ENCODE measurements around the gene GRIA1.

Gene GRIA1

DNA sequence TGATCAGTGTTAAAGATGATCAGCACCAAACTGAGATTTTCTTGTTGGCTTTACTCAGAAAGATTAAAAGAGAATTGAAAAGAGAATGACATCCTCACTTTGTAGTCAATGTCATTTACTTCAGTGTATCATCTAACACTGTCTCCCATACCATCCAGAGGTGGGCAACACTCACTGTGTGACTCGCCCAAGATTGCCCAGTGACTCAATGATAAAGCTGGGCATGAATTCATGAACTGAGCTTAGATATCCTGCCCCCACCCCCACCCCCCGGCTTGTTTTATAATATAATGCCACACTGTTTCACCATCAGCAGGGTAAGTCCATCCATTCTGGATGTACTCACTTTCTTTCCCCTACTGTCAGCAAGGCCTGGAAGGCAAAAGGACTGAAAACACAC lies 306.1 kb downstream of the GRIA1 start:
- DNase-seq (ENCODE audit: low read depth in 2 of 2), result no peak
- TF ChIP-seq, protein P1, sequence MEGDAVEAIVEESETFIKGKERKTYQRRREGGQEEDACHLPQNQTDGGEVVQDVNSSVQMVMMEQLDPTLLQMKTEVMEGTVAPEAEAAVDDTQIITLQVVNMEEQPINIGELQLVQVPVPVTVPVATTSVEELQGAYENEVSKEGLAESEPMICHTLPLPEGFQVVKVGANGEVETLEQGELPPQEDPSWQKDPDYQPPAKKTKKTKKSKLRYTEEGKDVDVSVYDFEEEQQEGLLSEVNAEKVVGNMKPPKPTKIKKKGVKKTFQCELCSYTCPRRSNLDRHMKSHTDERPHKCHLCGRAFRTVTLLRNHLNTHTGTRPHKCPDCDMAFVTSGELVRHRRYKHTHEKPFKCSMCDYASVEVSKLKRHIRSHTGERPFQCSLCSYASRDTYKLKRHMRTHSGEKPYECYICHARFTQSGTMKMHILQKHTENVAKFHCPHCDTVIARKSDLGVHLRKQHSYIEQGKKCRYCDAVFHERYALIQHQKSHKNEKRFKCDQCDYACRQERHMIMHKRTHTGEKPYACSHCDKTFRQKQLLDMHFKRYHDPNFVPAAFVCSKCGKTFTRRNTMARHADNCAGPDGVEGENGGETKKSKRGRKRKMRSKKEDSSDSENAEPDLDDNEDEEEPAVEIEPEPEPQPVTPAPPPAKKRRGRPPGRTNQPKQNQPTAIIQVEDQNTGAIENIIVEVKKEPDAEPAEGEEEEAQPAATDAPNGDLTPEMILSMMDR (IDR thresholded peaks at IDR 0.05; ENCODE audit: low read depth, low read length), result no peak
- H3K4me3 ChIP-seq (replicated peaks in 1 of 2; ENCODE audit: low read depth in 2 of 2, low read length in 2 of 2), result no peak overlapping the region

GRCh38 chr5:153797484-153797883 lies 307.0 kb downstream of the GRIA1 start:
- TF ChIP-seq, protein P1 (IDR thresholded peaks at IDR 0.05; ENCODE audit: low read depth, low read length), result no peak
- DNase-seq (ENCODE audit: low read depth in 2 of 2), result no peak
- no peak overlapping the region for H3K4me3 ChIP-seq (replicated peaks in 1 of 2; ENCODE audit: low read depth in 2 of 2, low read length in 2 of 2)

DNA sequence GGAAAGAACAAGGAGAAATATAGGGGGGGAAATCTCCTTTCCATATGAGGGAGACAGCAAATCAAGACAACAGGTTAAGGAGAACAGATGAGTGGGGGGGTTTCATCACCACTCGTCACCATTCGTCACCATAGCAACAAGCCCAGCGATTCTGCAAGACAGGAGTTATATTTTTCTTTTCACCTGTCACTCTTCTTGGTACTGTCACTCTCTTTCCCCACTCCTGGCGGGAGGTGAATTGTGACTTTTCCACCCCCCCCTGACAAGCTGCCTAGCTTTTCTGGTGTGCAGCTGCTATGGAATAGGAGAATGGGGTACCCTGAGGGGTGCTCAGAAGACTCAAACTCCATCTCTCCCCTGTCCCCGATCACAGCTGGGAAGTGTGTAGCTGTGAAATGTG lies 308.4 kb downstream of the GRIA1 start:
- DNase-seq (ENCODE audit: low read depth in 2 of 2), result no peak
- TF ChIP-seq, protein P1 (IDR thresholded peaks at IDR 0.05; ENCODE audit: low read depth, low read length), result no peak
- no peak overlapping the region for H3K4me3 ChIP-seq (replicated peaks in 1 of 2; ENCODE audit: low read depth in 2 of 2, low read length in 2 of 2)

DNA sequence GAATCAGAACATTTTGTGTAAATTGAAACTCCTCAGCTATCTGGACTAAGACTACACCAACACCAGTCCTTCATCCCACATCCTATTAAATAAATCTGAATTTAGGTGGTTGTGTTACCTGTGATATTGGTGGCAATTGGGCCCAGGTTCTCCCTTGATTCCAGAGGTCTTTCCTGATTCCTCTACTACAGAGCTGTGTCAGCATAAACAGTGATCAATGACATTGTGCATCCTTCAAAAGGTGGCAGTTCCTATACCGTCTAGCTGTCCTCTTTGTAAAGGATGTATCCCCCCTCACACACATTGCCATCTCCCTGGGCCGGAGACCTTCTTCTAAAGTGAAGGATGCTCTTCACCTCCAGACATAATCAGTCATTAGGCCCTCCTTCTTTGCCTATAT lies 309.0 kb downstream of the GRIA1 start:
- TF ChIP-seq, protein P1 (IDR thresholded peaks at IDR 0.05; ENCODE audit: low read depth, low read length), result no peak
- DNase-seq (ENCODE audit: low read depth in 2 of 2), result no peak
- H3K4me3 ChIP-seq (replicated peaks in 1 of 2; ENCODE audit: low read depth in 2 of 2, low read length in 2 of 2), result no peak overlapping the region

DNA sequence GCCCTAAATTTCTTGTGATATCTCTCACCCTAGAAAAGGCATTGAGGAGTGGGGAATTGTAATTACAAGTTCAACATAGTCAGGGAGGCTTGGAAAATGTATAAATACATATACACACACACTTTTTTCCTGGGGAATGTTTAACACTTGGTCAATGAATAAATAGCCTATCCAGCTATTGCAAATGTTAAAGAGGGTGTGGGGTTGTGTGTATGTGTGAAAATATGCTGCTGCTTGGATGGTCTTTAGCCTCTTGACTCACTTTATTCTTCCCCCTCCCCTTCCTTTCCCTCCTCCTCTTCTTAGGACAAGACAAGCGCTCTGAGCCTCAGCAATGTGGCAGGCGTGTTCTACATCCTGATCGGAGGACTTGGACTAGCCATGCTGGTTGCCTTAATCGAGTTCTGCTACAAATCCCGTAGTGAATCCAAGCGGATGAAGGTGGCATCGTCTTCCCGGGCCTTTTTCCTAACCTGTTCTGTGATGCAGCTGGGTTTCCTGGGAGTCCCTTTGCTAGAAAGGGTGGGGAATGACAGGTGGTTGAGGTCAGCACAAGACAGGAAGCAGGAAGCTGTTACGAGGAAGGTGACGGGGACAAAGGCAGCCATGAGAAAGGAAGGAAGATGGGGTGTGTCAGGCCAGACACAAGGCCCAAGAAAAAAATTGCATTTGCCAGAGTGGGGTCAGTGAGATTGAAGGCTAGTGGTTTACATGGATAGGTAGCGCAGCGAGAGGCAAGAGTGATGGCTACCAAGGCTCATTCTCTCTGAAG lies 311.8 kb downstream of the GRIA1 start:
- no peak for DNase-seq (ENCODE audit: low read depth in 2 of 2)
- H3K4me3 ChIP-seq (replicated peaks in 1 of 2; ENCODE audit: low read depth in 2 of 2, low read length in 2 of 2), result no peak overlapping the region
- TF ChIP-seq, protein P1 (IDR thresholded peaks at IDR 0.05; ENCODE audit: low read depth, low read length), result no peak

DNA sequence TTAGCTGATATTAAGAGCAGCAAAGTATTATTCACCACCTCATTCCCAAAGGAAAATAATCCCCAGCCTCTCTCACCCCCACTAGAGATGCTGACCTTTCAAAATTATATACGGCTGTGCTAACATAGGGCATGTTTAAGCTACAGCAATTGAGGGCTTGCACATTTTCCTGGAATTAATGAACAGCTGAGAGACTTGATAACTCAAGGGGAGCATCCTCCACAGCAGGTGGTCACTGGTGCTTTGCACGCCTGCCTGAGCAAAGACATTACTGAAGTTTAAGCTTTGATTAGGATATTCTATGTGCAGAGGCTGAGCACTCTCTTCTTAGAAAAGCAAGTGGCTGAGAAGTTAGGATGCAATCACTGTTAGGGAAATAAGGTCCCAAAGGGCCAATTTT lies 317.3 kb downstream of the GRIA1 start:
- no peak overlapping the region for H3K4me3 ChIP-seq (replicated peaks in 1 of 2; ENCODE audit: low read depth in 2 of 2, low read length in 2 of 2)
- TF ChIP-seq, protein P1 (IDR thresholded peaks at IDR 0.05; ENCODE audit: low read depth, low read length), result no peak
- DNase-seq (ENCODE audit: low read depth in 2 of 2), result no peak

DNA sequence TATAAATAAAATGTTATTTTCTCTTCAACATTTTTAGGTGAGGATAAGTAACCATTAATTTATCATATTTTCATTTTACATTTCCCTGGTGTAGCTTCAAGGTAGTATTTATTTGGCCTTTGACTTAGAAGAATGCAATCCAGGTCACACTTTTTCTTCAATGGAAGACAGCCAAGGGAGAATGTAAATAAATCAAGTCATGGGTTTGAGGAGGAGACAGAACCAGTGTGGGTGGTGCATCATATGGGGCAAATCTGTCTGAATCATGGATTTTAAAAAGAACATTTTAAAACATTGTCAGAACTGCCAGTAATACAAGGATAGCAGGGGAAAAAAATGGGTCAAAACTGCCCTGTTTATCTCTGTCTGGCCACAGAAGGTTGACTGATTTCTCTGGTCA lies 318.7 kb downstream of the GRIA1 start:
- no peak for DNase-seq (ENCODE audit: low read depth in 2 of 2)
- H3K4me3 ChIP-seq (replicated peaks in 1 of 2; ENCODE audit: low read depth in 2 of 2, low read length in 2 of 2), result no peak overlapping the region
- TF ChIP-seq, protein P1 (IDR thresholded peaks at IDR 0.05; ENCODE audit: low read depth, low read length), result no peak
